ENCODE results near the gene CDKN2C.

GRCh38 chr1:50970931-50971582 lies 1.0 kb downstream of the CDKN2C start:
- TF ChIP-seq, protein P1, sequence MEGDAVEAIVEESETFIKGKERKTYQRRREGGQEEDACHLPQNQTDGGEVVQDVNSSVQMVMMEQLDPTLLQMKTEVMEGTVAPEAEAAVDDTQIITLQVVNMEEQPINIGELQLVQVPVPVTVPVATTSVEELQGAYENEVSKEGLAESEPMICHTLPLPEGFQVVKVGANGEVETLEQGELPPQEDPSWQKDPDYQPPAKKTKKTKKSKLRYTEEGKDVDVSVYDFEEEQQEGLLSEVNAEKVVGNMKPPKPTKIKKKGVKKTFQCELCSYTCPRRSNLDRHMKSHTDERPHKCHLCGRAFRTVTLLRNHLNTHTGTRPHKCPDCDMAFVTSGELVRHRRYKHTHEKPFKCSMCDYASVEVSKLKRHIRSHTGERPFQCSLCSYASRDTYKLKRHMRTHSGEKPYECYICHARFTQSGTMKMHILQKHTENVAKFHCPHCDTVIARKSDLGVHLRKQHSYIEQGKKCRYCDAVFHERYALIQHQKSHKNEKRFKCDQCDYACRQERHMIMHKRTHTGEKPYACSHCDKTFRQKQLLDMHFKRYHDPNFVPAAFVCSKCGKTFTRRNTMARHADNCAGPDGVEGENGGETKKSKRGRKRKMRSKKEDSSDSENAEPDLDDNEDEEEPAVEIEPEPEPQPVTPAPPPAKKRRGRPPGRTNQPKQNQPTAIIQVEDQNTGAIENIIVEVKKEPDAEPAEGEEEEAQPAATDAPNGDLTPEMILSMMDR (IDR thresholded peaks at IDR 0.05) = no peak
- TF ChIP-seq POLR2A (IDR thresholded peaks at IDR 0.05) (no peak), EP300 (IDR thresholded peaks at IDR 0.05) (no peak)

Measured in upper lobe of left lung (tissue), 4 donors.